Activated CD8-positive, alpha-beta memory T cell treated with anti-CD3 and anti-CD28 coated beads, Interleukin-2, amount 50 U/mL, for 4 hours (primary cell): ENCODE results near the gene CEMIP.

Experiments
- DNase-seq: peaks from one replicate; pipeline ENCODE4 v3.0.0-alpha.2; 2020

The CEMIP gene

DNA sequence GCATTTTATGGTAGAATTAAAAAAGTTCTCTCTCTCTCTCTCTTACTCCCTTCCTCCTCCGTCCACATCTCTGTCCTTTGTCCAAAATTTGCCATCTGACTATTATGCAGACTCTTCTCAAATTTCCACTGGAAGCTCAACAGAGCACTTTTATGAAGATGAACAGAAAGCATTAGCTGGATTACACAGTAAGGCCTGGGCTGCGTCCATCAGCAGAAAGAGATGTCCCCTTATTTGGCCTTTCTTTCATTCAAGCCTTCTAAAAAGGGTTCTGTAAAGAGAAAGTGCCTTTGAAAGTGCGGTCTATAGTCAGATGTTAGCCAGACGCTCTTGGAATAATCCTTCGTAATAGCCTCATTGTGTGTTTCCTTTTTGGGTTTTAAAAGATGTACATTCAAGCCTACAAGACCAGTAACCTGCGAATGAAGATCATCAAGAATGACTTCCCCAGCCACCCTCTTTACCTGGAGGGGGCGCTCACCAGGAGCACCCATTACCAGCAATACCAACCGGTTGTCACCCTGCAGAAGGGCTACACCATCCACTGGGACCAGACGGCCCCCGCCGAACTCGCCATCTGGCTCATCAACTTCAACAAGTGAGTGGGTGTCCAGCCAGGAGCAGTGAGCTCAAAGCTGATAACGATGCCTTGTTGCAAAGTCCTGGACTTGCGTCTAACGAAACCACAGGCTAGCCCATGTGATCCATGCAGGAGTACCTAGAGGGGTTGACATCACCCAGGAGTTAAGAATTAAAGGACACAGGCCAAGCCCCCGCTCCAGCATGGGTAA, 157.3 kb downstream of the CEMIP start:
- DNase-seq = no peak

DNA sequence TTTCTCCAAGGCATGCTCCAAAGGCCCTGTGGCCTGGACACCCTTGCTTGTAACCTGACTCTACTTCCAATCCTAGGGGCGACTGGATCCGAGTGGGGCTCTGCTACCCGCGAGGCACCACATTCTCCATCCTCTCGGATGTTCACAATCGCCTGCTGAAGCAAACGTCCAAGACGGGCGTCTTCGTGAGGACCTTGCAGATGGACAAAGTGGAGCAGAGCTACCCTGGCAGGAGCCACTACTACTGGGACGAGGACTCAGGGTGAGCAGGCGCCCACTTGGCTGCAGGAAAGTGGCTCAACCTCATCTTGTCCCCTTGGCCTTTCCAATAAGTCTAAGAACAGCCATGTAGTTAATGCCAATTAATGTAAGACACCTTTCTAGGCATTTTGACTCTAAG, 158.5 kb downstream of the CEMIP start:
- DNase-seq = no peak

DNA sequence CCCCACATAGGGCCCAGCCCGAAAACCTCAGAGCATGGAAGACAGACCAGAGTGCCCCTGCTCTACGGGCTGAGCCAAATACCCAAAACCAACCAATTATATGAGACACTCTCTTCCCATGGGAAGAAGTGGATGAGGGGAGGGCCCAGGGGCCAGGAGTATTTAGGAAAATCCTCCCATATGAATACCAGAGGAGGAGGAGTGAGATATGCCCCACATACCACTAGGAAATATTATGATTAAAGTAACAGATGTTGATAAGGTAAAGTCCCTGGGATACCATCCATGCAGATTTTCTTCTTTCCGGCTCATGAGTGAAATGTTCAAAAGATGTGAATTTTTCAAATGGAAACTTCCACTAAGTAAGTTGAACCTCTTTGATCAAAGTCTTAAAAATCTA, 160.0 kb downstream of the CEMIP start:
- no peak for DNase-seq

DNA sequence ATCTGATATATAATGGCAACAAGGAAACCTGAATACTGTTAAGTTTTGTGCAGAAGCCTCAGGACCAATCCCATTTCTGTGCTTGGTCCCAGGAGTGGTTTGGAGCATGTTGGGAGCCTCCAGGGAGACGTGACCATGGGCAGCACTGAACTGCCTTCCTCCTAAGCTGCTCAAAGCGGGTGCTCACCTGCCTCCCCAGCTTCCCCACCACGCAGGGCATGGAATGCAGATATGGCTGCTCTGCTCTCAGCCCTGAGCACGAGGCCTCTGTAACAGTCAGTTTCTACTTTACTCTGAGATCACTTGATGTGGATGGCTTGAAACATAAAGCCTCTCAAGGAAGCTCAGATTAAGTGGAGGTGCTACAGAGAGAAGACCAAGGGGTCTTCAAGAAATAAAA, 161.2 kb downstream of the CEMIP start:
- DNase-seq = no peak

DNA sequence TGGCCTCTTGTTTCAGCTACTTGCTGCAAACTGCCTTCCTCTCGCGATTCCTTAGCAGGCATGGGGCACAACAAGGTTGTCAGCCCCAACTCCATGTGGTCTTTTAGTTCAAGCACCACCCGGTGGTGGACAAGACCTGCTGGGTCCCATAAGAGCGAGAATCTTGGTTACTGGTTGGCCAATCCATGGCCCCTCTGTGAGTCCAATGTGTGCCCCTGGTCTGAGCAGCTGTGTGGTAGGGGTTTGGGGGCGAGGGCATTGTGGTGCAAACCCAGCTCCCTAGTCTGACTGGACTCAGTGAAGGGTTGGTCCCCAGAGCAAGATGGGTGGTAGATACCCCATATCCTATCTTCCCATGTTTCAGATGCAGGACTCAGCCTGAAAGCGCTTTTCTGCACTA, 161.7 kb downstream of the CEMIP start:
- DNase-seq = no peak

DNA sequence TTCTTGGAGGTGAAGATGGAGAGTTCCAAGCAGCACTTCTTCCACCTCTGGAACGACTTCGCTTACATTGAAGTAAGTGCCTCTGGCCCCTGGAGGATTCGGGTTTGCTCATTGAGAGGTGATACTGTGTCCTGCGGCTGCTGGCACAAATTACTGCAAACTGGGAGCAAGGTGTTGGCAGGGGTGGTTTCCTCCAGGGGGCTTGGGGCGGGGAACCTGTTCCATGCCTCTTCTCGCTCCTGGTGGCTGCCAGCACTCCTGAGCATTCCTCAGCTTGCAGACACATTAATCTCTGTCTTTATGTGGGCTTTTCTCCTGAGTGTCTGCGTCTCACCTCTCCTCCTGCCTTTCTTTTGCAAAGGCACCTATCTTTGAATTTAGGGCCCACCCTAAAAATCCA, 163.1 kb downstream of the CEMIP start:
- no peak for DNase-seq

DNA sequence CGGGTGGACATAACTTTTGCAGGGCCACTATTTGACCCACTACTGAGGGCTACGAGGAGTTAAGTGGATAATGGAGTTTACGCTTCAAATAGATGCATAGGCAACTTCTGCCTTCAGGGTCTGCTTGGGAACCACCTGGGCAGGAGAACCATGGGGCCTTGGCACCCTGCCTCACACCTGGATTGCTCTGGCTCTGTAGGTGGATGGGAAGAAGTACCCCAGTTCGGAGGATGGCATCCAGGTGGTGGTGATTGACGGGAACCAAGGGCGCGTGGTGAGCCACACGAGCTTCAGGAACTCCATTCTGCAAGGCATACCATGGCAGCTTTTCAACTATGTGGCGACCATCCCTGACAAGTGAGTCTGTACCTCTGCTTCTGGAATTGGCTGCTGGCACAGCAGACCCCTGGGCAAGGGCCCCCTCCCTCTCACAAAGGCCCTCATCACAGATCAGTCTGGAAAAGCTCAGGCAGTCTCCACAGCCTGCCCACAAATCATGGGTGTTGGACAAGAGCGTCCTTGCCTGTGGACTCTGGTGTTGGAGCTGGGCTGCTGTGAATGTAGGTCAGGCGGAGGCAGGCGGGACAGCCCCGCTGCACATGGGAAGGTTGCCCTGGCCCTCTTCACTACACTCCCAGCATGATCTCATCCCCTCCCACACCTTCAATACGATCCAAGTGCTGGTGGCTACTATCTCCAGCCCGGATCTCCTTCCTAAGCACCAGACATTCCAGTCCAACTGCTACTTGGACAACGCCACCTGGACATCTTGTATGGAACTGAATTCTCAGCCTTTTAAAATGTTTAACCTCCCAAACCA, 163.8 kb downstream of the CEMIP start:
- DNase-seq = no peak

DNA sequence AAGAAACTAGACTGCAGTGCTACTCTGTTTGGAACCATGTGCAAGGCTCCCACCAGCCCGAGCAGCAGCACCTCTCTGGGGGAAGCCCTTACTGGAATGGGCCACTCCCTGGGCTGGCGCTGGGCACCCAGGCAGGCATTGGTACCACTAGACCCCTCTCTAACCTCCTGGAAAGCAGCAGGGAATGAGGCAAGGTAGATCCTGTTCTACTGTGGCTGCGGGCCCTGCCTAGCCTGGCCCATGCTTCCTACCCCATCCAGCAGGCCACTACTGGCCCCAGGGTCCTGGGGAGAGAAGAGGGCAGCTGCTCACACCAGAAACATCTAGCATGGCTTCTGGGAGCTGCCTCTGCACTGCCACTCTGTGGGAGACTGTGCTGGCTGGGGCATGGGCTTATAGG, 165.6 kb downstream of the CEMIP start:
- no peak for DNase-seq

DNA sequence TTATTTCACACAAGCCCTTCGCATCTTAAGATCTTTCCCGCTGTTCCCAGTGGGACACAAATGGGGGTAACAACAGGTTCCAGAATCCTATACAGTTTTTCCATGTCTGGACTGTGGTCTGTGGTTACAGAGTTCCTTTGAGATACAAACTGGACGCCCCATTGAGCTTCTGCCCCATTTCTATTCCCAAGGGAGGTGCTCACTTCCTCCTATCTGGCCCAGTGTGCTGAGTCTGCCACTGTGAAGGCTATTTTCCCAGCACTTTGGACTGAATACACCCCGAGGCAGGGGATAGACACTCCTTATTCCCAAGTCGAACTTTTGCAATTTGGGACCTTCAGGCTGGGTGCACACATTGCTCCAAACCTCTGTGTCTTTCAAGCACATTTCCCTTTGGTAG, 166.4 kb downstream of the CEMIP start:
- DNase-seq = no peak

DNA sequence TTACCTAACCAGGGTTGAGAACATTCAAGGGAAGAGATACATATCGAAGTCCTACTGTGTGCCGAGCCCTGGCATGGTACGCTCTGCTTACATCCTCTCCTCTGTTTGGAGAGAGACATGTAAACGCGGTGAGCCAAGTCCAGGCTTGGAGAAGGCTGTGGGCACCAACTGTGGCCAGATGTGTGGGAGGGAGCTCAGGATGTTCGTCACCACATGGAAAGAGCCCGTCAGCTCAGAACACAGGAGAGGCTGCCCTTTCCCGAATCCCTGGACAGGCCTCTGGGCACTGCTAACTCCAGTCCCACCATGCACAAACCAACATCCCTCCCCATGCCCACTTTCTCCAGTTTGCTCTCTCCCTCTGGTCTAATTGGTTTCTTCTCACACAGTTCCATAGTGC, 167.4 kb downstream of the CEMIP start:
- no peak for DNase-seq

DNA sequence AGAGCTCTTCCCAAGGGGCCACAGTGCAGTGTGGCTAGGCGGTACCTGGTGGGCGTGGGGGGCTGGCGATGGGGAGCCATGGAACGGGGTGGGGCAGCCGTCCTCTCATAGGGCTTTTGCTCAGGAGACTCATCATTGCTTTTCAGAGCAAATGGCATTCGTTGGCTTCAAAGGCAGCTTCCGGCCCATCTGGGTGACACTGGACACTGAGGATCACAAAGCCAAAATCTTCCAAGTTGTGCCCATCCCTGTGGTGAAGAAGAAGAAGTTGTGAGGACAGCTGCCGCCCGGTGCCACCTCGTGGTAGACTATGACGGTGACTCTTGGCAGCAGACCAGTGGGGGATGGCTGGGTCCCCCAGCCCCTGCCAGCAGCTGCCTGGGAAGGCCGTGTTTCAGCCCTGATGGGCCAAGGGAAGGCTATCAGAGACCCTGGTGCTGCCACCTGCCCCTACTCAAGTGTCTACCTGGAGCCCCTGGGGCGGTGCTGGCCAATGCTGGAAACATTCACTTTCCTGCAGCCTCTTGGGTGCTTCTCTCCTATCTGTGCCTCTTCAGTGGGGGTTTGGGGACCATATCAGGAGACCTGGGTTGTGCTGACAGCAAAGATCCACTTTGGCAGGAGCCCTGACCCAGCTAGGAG, 169.6 kb downstream of the CEMIP start:
- DNase-seq = no peak

DNA sequence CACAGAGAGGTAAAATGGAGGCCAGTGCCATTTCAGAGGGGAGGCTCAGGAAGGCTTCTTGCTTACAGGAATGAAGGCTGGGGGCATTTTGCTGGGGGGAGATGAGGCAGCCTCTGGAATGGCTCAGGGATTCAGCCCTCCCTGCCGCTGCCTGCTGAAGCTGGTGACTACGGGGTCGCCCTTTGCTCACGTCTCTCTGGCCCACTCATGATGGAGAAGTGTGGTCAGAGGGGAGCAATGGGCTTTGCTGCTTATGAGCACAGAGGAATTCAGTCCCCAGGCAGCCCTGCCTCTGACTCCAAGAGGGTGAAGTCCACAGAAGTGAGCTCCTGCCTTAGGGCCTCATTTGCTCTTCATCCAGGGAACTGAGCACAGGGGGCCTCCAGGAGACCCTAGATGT, 170.6 kb downstream of the CEMIP start:
- no peak for DNase-seq

DNA sequence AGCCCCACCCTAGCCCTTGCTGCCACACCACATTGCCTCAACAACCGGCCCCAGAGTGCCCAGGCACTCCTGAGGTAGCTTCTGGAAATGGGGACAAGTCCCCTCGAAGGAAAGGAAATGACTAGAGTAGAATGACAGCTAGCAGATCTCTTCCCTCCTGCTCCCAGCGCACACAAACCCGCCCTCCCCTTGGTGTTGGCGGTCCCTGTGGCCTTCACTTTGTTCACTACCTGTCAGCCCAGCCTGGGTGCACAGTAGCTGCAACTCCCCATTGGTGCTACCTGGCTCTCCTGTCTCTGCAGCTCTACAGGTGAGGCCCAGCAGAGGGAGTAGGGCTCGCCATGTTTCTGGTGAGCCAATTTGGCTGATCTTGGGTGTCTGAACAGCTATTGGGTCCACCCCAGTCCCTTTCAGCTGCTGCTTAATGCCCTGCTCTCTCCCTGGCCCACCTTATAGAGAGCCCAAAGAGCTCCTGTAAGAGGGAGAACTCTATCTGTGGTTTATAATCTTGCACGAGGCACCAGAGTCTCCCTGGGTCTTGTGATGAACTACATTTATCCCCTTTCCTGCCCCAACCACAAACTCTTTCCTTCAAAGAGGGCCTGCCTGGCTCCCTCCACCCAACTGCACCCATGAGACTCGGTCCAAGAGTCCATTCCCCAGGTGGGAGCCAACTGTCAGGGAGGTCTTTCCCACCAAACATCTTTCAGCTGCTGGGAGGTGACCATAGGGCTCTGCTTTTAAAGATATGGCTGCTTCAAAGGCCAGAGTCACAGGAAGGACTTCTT, 171.3 kb downstream of the CEMIP start:
- DNase-seq = no peak

DNA sequence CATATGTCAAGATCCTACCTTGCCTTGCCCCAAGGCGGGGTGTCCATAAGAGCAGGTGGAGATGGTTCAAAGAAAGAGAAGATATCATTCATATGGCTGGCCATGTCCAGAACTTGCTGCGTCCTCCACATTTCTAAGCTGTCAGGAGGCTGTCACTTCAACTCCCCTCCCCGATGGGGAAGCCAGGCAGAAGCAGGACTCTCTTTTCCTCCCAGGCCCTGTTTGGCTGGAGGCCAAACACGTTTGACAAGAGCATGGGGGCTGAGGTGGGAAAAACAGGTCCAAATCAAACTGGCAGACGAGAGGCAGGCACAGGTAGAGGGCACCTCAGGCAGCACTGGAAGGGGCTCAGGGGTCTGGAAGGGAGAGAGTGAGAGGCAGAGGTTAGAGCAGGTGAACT, 172.8 kb downstream of the CEMIP start:
- DNase-seq = no peak

DNA sequence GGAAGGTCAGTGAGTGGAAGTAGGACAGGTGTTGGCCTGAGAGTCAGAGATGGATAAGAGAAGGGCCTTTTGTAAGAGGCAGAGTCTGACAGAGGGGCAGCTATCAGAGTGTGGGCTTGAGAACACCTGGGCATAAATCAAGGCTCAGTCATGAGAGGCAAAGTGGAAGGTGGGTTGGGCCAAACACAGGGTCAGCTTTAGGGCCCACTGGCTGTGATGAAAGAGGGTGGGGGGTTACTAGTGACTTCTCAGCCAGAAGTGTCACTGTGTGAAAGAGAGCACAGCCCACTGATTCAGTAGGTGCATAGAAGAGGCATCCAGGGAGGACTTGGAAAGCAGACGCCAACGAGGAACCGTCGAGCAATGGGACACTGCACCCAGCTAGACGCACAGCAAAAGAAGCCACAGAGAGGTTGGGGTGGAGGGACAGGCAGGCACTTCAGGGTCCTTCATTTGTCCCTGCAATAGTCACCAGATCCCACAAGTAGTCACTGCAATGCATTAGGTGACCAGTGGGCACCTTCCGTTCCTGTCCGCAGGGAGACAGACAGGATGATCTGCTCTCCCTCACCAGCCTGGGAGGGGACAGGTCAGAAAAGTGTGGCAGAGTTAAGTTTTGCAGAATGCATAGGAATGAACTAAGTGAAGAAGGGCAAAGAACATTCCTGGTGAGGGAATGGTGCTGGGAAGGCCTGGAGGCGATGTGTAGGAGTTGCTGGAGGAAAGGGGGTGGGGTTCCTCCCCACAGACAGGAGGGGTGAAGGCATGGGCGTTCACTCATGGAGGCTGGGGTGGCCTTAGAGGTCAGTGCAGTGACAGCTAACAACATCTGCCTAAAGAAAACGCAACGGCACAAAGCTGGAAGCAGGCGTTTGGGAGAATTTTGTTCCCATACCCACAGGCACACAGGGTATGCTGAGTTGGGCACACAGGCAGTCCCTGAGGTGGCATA, 174.1 kb downstream of the CEMIP start:
- no peak for DNase-seq

DNA sequence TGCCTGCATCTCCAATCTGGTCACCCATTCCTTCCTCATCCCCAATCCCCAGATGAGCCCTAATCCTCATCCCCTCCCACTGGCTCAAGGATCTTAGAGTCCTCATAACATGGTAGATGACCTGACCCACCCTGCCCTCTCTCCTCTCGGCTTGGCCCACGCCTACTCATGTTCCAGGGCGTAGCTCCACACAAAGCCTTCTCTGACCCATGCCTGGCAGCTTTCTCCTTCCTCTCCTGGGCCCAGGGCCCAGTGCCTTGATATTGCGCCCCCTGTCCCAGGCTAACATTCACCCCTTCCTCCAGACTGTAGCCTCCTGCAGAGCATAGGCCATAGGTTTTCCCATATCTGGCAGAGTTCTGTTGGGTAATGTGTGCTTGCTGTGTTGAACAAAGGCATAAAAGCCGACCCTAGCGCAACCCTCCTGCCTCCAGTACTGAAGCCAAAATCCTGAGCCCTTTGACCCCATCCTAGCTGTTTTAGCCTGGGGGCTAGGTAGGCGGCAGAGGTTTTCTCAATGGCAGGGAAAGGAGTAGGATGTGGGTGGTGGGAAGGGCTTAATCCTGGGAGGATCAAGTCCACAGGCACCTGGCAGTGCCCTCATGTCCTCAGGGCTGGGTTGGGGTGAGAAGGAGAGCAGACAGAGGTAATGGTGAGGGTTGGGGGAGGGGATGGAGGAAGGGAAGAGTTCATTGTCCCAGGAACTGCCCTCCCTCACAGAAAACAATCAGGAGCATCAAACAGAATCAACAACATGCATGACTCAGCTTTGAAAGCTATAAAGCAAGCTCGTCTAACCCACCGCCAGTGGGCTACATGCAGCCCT, 175.0 kb downstream of the CEMIP start:
- DNase-seq = no peak

DNA sequence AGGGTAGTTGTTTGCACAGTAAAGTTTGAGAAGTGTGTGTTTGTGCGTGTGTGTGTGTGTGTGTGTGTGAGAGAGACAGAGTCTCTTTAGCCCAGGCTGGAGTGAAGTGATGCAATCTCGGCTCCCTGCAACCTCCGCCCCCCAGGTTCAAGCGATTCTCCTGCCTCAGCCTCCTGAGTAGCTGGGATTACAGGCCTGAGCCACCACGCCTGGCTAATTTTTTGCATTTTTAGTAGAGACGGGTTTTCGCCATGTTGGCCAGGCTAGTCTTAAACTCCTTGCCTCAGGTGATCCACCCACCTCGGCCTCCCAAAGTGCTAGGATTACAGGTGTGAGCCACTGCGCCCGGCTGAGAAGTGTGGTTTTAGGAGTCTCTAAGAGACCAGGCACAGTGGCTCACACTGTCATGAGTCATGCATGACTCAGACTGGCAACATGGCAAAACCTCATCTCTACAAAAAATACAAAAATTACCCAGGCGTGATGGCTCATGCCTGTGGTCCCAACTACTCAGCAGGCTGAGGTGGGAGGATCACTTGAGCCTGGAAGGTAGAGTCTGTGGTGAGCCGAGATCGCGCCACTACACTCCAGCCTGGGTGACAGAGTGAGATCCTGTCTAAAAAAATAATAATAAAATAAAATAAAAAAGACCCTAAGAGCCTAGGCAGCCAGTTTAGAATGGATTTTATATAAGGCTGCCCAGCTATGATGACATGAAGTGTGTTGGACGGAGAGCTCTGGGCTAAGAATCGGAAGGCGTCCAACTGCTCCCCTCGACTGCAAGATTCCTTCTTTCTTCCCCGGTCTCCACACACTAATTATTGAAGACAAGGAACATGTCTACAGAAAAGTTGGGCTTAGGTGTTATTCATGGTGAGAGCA, 176.6 kb downstream of the CEMIP start:
- DNase-seq = peak; percentile 41

DNA sequence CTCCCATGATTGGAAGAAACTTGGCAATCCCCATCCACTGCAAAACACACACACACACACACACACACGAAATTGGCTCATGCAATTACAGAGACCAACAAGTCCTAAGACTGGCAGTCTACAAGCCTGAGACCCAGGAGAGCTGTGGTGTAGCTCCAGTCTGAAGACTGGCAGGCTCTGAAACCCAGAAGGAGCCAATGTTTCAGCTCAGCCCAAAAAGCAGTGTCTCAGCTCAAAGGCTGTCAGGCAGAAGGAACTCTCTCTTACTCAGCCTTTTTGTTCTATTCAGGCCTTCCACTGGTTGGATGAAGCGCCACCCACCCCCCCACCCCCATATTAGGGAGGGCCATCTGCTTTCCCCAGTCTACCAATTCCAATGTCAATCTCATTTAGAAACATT, 178.4 kb downstream of the CEMIP start:
- DNase-seq = no peak

DNA sequence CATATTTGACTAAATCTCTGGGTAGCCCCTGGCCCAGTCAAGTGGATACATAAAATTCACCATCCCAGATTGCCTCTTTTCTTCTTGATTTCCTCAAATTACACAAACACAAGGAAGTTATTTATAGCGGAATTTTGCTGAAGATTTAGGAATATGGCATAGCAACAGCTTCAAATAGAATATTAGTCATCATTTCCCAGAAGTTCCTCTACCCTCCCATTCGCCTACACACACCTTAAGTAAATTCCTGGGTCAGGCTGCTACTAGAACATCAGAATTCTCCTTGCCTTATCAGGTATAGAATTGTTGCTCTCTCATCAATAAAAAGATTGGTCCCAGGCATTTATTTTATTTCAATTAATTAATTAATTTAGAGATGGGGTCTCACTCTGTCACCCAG, 178.8 kb downstream of the CEMIP start:
- DNase-seq = no peak
